Motor neuron (in vitro differentiated cells): ENCODE data around the gene ITGA8. TPM values are rescaled to one million over a fixed set of nuclear protein-coding genes. Genes with fewer than 3 reads are reported as not detected.
"Not testable (repeated sequence)": the region's sequence is repeated elsewhere in the genome, so short reads cannot be mapped to it uniquely, and the experiment has no call there.

Experiments used
- ATAC-seq, 8 experiments: fragments of 200-7000 bp; cut with Tn5 transposase; replicated peaks in 6 of 8; 2 replicates each; pipeline ENCODE4 v1.8.0; 2021; ENCODE audit warnings: mild to moderate bottlenecking in 8 of 8, moderate library complexity in 8 of 8
- H3K27ac ChIP-seq, 2 donors: fragments of 250-450 bp; sonication (Bioruptor Pico); 2 replicates each; pipeline ENCODE4 v1.9.0; 2021; ENCODE audit warnings: antibody characterized with exemption in 2 of 2, mild to moderate bottlenecking in 2 of 2, moderate library complexity in 1 of 2
- H3K4me1 ChIP-seq, 2 donors: fragments of 250-450 bp; sonication (Bioruptor Pico); replicated peaks in 1 of 2; 2 replicates each; pipeline ENCODE4 v1.6.1; 2021; ENCODE audit warnings: antibody characterized with exemption in 2 of 2, mild to moderate bottlenecking in 2 of 2, moderate library complexity in 1 of 2
- H3K4me3 ChIP-seq, 5 donors: fragments of 250-450 bp; sonication (Bioruptor Pico); 2 replicates each; pipeline ENCODE4 v1.9.0; 2021; ENCODE audit warnings: antibody characterized with exemption in 5 of 5, mild to moderate bottlenecking in 5 of 5, moderate library complexity in 4 of 5
- WGBS, 10 experiments: fragments of 450-650 bp; shearing (Covaris generic); methylation state at CpG; one replicate each; pipeline ENCODE4 v1.0.0; 2022; 5-methylcytosine and 5-hydroxymethylcytosine counted together
- in situ Hi-C, 9 experiments: fragments of 400-800 bp; cut with MboI; loops; one replicate each; pipeline ENCODE4 v1.15.0; 2021; ENCODE audit warnings: low sequenced_read_pairs in 9 of 9, low pct_unique_long_range_greater_than_20kb in 2 of 9; ENCODE audit not compliant: unreplicated experiment in 9 of 9
- total RNA-seq, 8 experiments: library from RNA; unstranded; fragments of 300-600 nt; gene quantifications; 2 replicates each; pipeline versions ENCODE4 v1.2.3 to v1.2.4, GENCODE V29; 2022

Gene ITGA8
- total RNA-seq: 10 to 100 TPM in 2 of 8 experiments, 1 to 10 TPM in 3, under 1 TPM in 3; 0.33 to 19.0 (median 1.3) TPM

DNA sequence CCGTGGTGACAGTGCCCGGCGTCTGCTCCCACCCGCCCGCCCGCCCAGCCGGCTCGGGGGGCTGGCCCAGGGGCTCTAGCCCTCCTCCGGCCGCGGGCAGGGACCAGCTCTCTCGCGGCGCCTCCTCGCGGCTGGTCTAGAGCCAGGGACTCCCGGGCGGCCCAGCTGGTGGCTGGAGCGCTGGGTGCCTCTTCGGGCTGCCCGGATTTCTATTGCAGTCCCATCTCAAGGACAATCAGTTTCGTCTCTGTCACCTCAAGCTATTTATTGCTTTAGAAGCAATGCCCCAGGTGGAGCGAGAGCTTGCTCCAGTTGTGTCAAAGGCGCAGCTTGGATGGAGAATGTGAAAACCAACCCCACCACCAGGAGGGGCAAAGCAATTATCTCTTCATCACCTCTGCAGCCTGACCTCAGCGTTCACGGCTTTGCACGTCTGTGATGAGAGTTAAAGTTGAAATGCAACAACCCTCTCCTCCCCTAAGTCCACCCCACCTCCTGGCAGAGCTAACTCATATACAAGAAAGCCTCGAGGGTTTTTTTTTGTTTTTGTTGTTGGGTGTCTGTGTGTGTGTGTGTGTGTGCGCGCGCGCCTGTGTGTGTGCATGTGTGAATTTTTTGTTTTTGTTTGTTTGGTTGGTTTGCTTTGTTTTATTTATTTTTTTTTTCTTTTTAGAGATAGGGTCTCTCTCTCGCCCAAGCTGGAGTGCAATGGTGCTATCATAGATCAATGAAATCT lies at the start of gene ITGA8:
Gene ITGA8, minus strand, starts transcription at position 24 of the 736 bp plus-strand sequence. CDS start 151 bp downstream, outside the sequence.
- peaks cover 0 to 5% of the 10 kb centered on the region in 2 donors for H3K4me1 ChIP-seq
- in situ Hi-C loops: loop anchor here (10.0 to 25.0 kb wide), 4 partner anchors 135 to 285 kb away; no protein-coding TSS in a partner anchor
- H3K4me3 ChIP-seq: peak within 1 kb of the TSS; percentile 41 to 59 (median 49)
- H3K27ac ChIP-seq: no peak within 1 kb of the TSS
- peak; percentile 44 to 90 (median 86) for ATAC-seq
- WGBS, 10 experiments: 60 to 100% (median 77%) methylated on average over 1 to 8 of the region's 33 CpGs; no CpG with 5 or more reads in 1 of the 10 experiments

DNA sequence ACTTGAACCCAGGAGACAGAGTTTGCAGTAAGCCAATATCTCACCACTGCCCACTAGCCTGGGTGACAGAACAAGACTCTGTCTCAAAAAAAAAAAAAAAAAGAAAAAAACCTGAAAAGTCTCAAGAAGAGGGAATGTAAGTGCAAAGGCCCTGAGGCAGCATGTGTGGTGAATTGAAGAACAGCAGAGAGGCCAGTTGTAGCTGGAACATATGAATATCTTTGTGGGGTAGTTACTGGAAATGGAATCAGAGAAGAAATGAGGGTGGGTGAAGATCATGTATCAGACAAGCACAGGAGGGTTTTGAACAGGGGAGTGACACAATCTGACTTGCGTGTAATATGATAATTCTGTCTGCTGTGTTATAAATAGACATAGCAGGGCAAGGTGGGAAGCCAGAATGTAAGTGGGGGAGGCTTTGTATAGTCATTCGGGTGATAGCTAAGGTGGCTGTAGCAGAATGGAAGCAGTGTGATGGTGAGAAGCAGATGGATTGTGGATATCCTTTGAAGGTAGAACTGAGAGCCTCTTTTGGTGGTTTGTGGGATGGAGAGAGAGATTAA lies 45.3 kb upstream of the ITGA8 start:
- peak in 2 of 8 experiments; percentile 37 to 61 for ATAC-seq
- Histone ChIP-seq H3K4me3 (no peak overlapping the region), H3K27ac (no peak overlapping the region), H3K4me1 (no peaks in the 10 kb centered on the region)
- in situ Hi-C loops: no loop called here
- 65 to 100% (median 94%) methylated on average over 1 to 2 of the region's 2 CpGs; no CpG with 5 or more reads in 1 of the 10 experiments for WGBS, 10 experiments

DNA sequence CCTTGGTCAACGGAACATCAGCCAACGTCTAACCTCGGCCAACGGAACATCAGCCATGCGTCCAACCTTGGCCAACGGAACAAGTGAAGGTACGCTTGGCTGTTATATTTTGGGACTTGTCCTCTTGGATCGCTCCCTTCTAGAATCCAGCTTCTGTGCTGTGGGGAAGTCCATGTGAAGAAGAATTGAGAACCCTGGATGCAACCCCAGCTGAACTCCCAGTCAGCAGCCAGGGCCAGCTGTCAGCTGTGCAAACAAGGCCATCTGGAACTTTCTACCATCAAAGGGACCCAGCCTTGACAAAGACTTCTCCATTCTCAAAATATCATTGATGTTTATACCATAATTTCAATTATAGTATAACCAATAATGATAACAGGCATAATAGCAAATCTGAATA lies 43.3 kb upstream of the ITGA8 start:
- 80 to 100% (median 80%) methylated on average over 1 to 2 of the region's 8 CpGs; no CpG with 5 or more reads in 7 of the 10 experiments for WGBS, 10 experiments
- no peaks in the 10 kb centered on the region for H3K4me1 ChIP-seq
- no peak for ATAC-seq
- no peak overlapping the region for H3K4me3 ChIP-seq
- in situ Hi-C loops: no loop called here
- H3K27ac ChIP-seq: no peak overlapping the region

DNA sequence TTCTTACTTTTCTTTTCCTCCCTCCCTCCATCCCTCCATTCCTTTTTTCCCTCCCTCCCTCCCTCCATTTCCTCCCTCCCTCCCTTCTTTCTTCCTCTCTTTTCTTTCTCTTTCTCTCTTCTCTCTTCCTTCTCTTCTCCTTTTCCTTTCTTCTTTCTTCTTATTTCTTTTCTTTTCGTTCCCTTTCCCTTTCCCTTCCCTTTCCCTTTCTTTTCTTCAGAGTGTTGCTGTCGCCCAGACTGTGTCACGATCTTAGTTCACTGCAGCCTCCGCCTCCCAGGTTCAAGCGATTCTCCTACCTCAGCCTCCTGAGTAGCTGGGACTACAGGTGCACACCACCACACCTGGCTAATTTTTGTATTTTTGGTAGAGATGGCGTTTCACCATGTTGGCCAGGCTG lies 42.5 kb upstream of the ITGA8 start:
- H3K4me3 ChIP-seq, H3K4me1 ChIP-seq, in situ Hi-C loops, H3K27ac ChIP-seq, ATAC-seq: not testable (repeated sequence)
- 60 to 94% (median 80%) methylated on average over 1 to 6 of the region's 6 CpGs; no CpG with 5 or more reads in 3 of the 10 experiments for WGBS, 10 experiments

DNA sequence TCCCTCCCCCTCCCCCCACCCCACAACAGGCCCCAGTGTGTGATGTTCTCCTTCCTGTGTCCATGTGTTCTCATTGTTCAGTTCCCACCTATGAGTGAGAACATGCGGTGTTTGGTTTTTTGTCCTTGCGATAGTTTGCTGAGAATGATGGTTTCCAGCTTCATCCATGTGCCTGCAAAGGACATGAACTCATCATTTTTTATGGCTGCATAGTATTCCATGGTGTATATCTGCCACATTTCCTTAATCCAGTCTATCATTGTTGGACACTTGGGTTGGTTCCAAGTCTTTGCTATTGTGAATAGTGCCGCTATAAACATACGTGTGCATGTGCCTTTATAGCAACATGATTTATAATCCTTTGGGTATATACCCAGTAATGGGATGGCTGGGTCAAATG lies 41.5 kb upstream of the ITGA8 start:
- H3K4me3 ChIP-seq, in situ Hi-C loops, H3K27ac ChIP-seq, ATAC-seq, H3K4me1 ChIP-seq: not testable (repeated sequence)
- WGBS, 10 experiments: 100% methylated on average over 2 of the region's 4 CpGs; no CpG with 5 or more reads in 9 of the 10 experiments

DNA sequence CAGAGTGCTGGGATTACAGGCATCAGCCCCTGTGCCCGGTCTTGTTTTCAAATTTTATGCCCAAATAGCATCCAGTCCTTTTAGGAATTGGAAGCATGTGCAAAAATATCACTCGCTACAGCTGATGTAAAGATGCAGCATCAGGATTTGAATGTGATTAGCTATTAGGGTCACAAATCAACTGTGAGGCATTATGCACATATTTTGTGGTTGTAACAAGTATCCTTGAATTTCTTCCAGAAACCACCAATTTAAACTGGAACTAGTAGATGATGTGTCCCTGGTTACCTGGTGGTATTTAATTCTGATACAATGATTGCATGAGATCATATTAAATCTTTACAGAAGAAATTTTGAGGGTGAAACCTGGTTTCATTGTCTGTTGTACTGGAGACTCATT lies 41.0 kb upstream of the ITGA8 start:
- WGBS, 10 experiments: 40 to 100% (median 83%) methylated on average over 1 to 2 of the region's 2 CpGs; no CpG with 5 or more reads in 3 of the 10 experiments
- in situ Hi-C loops: no loop called here
- Histone ChIP-seq H3K27ac (no peak overlapping the region), H3K4me1 (no peaks in the 10 kb centered on the region), H3K4me3 (no peak overlapping the region)
- no peak for ATAC-seq

DNA sequence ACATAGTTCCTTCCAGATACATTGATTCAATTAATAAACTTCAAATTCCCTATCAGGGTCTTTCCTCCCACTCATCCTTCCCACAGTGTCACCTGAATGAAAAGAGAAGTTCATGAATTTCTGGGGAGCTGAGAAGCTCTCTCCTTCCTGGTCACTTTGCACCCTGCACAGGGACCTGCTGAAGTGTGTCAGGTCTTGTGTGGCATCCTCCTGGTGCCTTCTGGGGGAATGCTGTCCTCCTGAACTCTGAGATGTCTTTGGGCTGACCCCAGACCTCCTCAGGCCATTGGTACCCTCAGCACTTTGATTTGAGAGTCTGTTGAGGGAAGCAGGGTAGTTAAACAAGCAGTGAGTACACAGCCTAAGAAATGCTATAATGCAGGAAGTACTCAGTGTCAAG lies 39.5 kb upstream of the ITGA8 start:
- ATAC-seq: no peak
- Histone ChIP-seq H3K27ac (no peak overlapping the region), H3K4me3 (no peak overlapping the region), H3K4me1 (peaks cover 0 to 2% of the 10 kb centered on the region in 2 donors)
- in situ Hi-C loops: no loop called here

DNA sequence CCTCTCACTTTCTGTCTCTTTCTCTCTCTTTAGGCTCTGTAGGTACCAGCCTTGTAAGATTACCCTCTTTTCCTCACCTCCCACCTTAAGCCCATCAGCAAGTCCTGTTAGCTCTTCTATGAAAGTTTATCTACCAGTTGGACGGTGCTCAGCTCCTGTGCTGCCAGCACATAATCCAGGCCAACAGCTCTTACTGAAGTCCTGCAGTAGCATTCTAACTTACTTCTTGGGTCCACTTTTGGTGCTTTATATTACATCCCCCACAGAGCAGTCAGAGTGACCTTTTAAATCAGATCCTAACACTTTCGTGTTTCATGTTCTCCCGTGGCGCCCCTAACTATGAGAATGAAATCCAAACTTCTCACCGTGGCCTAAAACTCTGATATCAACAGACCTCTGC lies 38.9 kb upstream of the ITGA8 start:
- H3K4me3 ChIP-seq: no peak overlapping the region
- ATAC-seq: no peak
- in situ Hi-C loops: no loop called here
- H3K27ac ChIP-seq: no peak overlapping the region
- WGBS, 10 experiments: 58 to 100% (median 88%) methylated on average over 1 to 5 of the region's 5 CpGs; no CpG with 5 or more reads in 1 of the 10 experiments
- peaks cover 0 to 2% of the 10 kb centered on the region in 2 donors for H3K4me1 ChIP-seq

DNA sequence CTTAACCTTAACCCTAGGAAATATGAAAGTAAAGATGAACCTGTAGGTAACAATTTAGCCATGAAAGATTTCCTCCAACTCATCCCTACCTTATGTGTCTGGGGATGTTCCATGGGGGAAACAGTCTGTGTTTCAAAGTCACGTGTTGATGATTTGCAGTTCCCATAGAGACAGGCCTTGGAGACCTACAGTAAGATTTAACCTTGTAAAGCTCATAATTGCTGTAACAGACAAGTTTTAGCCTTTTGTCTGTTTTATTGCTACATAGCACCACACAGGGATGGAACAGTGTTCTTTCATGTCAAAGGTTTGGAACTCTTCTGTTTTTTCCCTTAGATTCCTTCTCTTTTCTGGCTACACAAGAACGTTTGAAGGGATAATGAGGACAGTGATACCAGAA lies 35.2 kb upstream of the ITGA8 start:
- H3K27ac ChIP-seq: no peak overlapping the region
- ATAC-seq: peak in 1 of 8 experiments; percentile 20
- peaks cover 0 to 2% of the 10 kb centered on the region in 2 donors for H3K4me1 ChIP-seq
- 0 to 68% (median 6%) methylated on average over 1 to 2 of the region's 2 CpGs; no CpG with 5 or more reads in 2 of the 10 experiments for WGBS, 10 experiments
- H3K4me3 ChIP-seq: no peak overlapping the region
- in situ Hi-C loops: no loop called here

DNA sequence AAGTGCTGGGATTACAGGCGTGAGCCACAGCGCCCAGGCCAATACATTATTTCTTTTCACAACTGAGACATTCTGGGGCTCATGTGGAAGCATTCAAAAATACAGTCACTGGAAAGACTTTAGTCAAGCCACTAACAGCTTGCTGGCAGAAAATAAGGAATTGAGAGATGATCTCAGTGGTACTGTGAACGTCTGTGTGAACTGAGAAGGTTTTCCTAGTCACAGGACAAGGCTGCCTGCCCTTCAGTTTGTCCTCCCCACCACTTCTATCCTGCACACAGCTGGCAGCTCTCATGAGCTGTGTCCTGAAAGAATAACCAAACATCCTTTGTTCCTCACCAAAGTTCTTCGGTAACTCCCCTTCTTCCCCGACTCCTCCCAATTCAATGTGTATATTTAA lies 31.3 kb upstream of the ITGA8 start:
- in situ Hi-C loops: no loop called here
- peaks cover 0 to 7% of the 10 kb centered on the region in 2 donors for H3K4me1 ChIP-seq

DNA sequence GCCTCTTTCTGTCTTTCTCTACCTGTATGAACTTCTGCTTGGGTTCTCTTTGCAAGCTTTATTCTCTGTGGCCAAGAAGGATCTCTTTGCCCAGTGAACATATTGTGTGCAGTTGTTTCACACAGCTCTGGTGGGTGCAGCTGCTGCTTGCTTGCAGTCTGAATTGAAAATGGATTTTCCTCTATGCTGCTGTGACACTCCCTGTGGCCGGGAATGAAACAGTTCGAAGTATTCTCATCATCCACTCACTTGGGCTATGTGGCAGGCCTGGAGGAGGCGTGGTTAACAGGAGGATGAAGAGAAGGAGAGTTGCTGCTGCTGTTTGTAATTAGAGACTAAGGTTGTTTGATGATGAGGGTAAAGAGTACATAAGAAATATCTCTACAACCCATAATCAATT lies 28.4 kb upstream of the ITGA8 start:
- peak; percentile 38 to 94 (median 77) for ATAC-seq

More for the DNA sequence above, 31.3 kb upstream of the ITGA8 start:
- no peak for ATAC-seq
- Histone ChIP-seq H3K27ac (no peak overlapping the region), H3K4me3 (no peak overlapping the region)
- 0 to 100% (median 67%) methylated on average over 1 to 5 of the region's 5 CpGs; no CpG with 5 or more reads in 2 of the 10 experiments for WGBS, 10 experiments

DNA sequence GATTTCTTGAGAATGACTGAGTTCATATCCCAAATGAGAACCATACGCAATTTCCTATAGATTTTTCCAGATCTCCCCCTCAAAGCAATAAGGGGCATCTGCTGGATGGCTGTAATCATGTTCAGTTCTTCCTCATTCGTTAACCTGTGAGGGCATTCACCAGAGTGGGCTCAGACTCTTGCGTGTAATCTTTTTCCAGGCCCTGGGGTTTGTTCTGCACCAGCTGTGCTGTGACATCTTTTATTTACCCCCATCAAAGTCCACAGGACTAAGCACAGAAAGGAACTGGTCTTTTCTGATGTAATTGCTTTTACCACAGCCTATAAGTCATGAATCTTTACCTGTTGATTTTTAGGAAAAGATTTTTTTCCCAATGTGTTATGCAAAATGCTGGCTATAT lies 27.9 kb upstream of the ITGA8 start:
- 20 to 100% (median 73%) methylated on average over 1 to 3 of the region's 3 CpGs; no CpG with 5 or more reads in 2 of the 10 experiments for WGBS, 10 experiments
- peak in 1 of 8 experiments; percentile 57 for ATAC-seq
- in situ Hi-C loops: no loop called here

More for the DNA sequence above, 28.4 kb upstream of the ITGA8 start:
- Histone ChIP-seq H3K4me1 (peaks cover 0 to 5% of the 10 kb centered on the region in 2 donors), H3K4me3 (no peak overlapping the region), H3K27ac (no peak overlapping the region)
- in situ Hi-C loops: no loop called here
- WGBS, 10 experiments: 0 to 50% (median 13%) methylated on average over 1 to 3 of the region's 3 CpGs; no CpG with 5 or more reads in 3 of the 10 experiments

DNA sequence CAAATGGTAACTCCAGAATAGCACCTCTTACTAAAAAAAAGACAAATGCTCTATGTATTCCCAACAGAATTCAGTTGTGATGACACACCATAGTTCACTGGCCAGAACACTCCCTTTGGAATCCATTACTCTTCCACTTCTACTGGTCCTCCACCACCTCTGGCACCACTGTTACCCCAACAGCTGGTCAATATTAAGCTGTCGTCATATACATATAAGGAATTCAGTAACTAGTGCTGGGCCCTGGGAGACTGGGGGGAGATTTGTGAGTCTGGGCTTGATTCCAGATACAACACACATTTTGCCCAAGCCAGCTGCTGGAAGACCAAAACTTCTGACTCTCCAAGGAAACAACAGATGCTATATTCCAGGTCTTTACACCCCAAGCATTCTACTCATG lies 26.0 kb upstream of the ITGA8 start:
- in situ Hi-C loops: no loop called here
- WGBS, 10 experiments: 33 to 100% (median 63%) methylated on average over 1 of the region's 1 CpG; no CpG with 5 or more reads in 6 of the 10 experiments
- Histone ChIP-seq H3K4me3 (no peak overlapping the region), H3K4me1 (peaks cover 0 to 5% of the 10 kb centered on the region in 2 donors), H3K27ac (no peak overlapping the region)
- peak in 1 of 8 experiments; percentile 16 for ATAC-seq

More for the DNA sequence above, 27.9 kb upstream of the ITGA8 start:
- H3K27ac ChIP-seq: no peak overlapping the region
- H3K4me1 ChIP-seq: peaks cover 0 to 5% of the 10 kb centered on the region in 2 donors
- H3K4me3 ChIP-seq: no peak overlapping the region
